Left renal cortex interstitium (tissue), 4 donors: Measurements from ENCODE around the gene IGF2R. TPM values are rescaled to one million over a fixed set of nuclear protein-coding genes. Genes with fewer than 3 reads are reported as not detected.

Source experiments
- polyA plus RNA-seq, 4 donors: library from polyadenylated mRNA; unstranded; fragments of 120-200 nt; gene quantifications; one replicate each; pipeline ENCODE4 v1.2.1, GENCODE V29; 2013; ENCODE audit not compliant: insufficient read length in 4 of 4

IGF2R gene
- polyA plus RNA-seq, 4 donors, result 50.5 to 67.8 (median 58.4) TPM

Other genes starting within 250 kb of the IGF2R start
- 100 to 1,000 TPM; 119 to 140 (median 129) TPM for gene WTAP, start 241.6 kb upstream of the IGF2R start, polyA plus RNA-seq
- gene ACAT2, start 207.0 kb upstream of the IGF2R start, polyA plus RNA-seq, result 10 to 100 TPM; 43.4 to 53.3 (median 48.7) TPM
- 100 to 1,000 TPM; 231 to 294 (median 252) TPM for gene TCP1, start 179.5 kb upstream of the IGF2R start, polyA plus RNA-seq
- gene MRPL18, start 178.6 kb upstream of the IGF2R start, polyA plus RNA-seq, result 10 to 100 TPM; 62.3 to 74.6 (median 64.6) TPM
- under 1 TPM in 2 of 4 donors, not detected in 2; 0.24 to 0.99 TPM for gene PNLDC1, start 168.8 kb upstream of the IGF2R start, polyA plus RNA-seq
- gene MAS1, start 78.1 kb upstream of the IGF2R start, polyA plus RNA-seq, result under 1 TPM in 3 of 4 donors, not detected in 1; 0.03 to 0.06 (median 0.04) TPM
- gene SLC22A1, start 152.7 kb downstream of the IGF2R start, polyA plus RNA-seq, result under 1 TPM in 3 of 4 donors, not detected in 1; 0.53 to 0.66 (median 0.58) TPM